MM.1S (cell line): ENCODE measurements around the gene TENT4B.

ENCODE experiments used
- DNase-seq: peaks from one replicate; pipeline ENCODE4 v3.0.0-alpha.2; 2015
- H2AFZ ChIP-seq: fragments of 300-600 bp; sonication (generic); 2 replicates; pipeline ENCODE4 v1.6.0; 2016; ENCODE audit warnings: antibody characterized with exemption, low read length
- H3F3A ChIP-seq: fragments of 300-600 bp; sonication (generic); 2 replicates; pipeline ENCODE4 v1.6.1; 2016; ENCODE audit warnings: mild to moderate bottlenecking, antibody characterized with exemption, low read length, moderate library complexity, mixed read lengths; ENCODE audit not compliant: insufficient read depth
- H3K27ac ChIP-seq: fragments of 300-600 bp; sonication (generic); 2 replicates; pipeline ENCODE4 v1.5.1; 2016; ENCODE audit warnings: mild to moderate bottlenecking, low read length
- H3K27me3 ChIP-seq: fragments of 300-600 bp; sonication (generic); replicated peaks from 2 replicates; pipeline ENCODE4 v1.6.0; 2016; ENCODE audit warnings: low read length; ENCODE audit not compliant: insufficient read depth
- H3K36me3 ChIP-seq: fragments of 300-600 bp; sonication (generic); replicated peaks from 2 replicates; pipeline ENCODE4 v1.6.1; 2016; ENCODE audit warnings: mild to moderate bottlenecking, low read length, mixed read lengths; ENCODE audit not compliant: insufficient read depth
- H3K4me1 ChIP-seq: fragments of 300-600 bp; sonication (generic); 2 replicates; pipeline ENCODE4 v1.6.1; 2016; ENCODE audit warnings: low read length, mixed read lengths
- H3K4me2 ChIP-seq: fragments of 300-600 bp; sonication (generic); 2 replicates; pipeline ENCODE4 v1.6.0; 2016; ENCODE audit warnings: low read depth, low read length
- H3K4me3 ChIP-seq: fragments of 300-600 bp; sonication (generic); 2 replicates; pipeline ENCODE4 v1.5.1; 2016; ENCODE audit warnings: low read length, mixed read lengths
- H3K79me2 ChIP-seq: fragments of 300-600 bp; sonication (generic); 2 replicates; pipeline ENCODE4 v1.6.1; 2016; ENCODE audit warnings: mixed run types, low read length, mixed read lengths
- H3K9ac ChIP-seq: fragments of 300-600 bp; sonication (generic); 2 replicates; pipeline ENCODE4 v1.6.1; 2016; ENCODE audit warnings: low read length, mixed read lengths
- H3K9me2 ChIP-seq: fragments of 300-600 bp; sonication (generic); replicated peaks from 2 replicates; pipeline ENCODE4 v1.6.1; 2016; ENCODE audit warnings: mild to moderate bottlenecking, low read length, mixed read lengths; ENCODE audit not compliant: insufficient read depth
- H3K9me3 ChIP-seq: fragments of 300-600 bp; sonication (generic); replicated peaks from 2 replicates; pipeline ENCODE4 v1.6.1; 2016; ENCODE audit warnings: mild to moderate bottlenecking, low read length, mixed read lengths; ENCODE audit not compliant: insufficient read depth
- H4K20me1 ChIP-seq: fragments of 300-600 bp; sonication (generic); 2 replicates; pipeline ENCODE4 v1.6.1; 2016; ENCODE audit warnings: mild to moderate bottlenecking, low read length, moderate library complexity, mixed read lengths; ENCODE audit not compliant: insufficient read depth
- CTCF ChIP-seq: fragments of 300-600 bp; sonication (generic); IDR thresholded peaks from 2 replicates; pipeline ENCODE4 v1.5.1; 2016; ENCODE audit warnings: antibody characterized with exemption, low read length, mixed read lengths
- EZH2 ChIP-seq: fragments of 300-600 bp; sonication (generic); optimal IDR thresholded peaks from 2 replicates; pipeline ENCODE3; 2017; ENCODE audit warnings: low read depth, mild to moderate bottlenecking, antibody characterized with exemption, low read length, mixed read lengths
- EZH2phosphoT487 ChIP-seq: fragments of 300-600 bp; sonication (generic); IDR thresholded peaks from 2 replicates; pipeline ENCODE4 v1.6.1; 2018; ENCODE audit warnings: antibody characterized with exemption, low read length

The TENT4B gene

GRCh38 chr16:50254072-50254471 is 101.0 kb downstream of the TENT4B start:
- Histone ChIP-seq H3K79me2 (no peaks in the 10 kb centered on the region), H3F3A (no peaks in the 10 kb centered on the region), H3K4me2 (no peak overlapping the region), H3K36me3 (no peaks in the 10 kb centered on the region), H3K27me3 (no peaks in the 10 kb centered on the region), H2AFZ (no peak overlapping the region), H3K9me2 (no peaks in the 10 kb centered on the region), H3K27ac (no peak overlapping the region), H3K4me1 (no peaks in the 10 kb centered on the region), H3K9me3 (no peaks in the 10 kb centered on the region), H4K20me1 (no peaks in the 10 kb centered on the region), H3K4me3 (no peak overlapping the region), H3K9ac (no peak overlapping the region)
- no peak for TF ChIP-seq CTCF
- TF ChIP-seq EZH2phosphoT487, result no peak
- TF ChIP-seq EZH2, result no peak
- DNase-seq, result no peak

- Histone ChIP-seq H4K20me1 (no peaks in the 10 kb centered on the region), H3K27ac (no peak overlapping the region), H3K9me2 (no peaks in the 10 kb centered on the region), H2AFZ (no peak overlapping the region), H3K9me3 (no peaks in the 10 kb centered on the region), H3K79me2 (no peaks in the 10 kb centered on the region), H3K4me2 (no peak overlapping the region), H3K4me1 (no peaks in the 10 kb centered on the region), H3K9ac (no peak overlapping the region), H3K36me3 (no peaks in the 10 kb centered on the region), H3K27me3 (no peaks in the 10 kb centered on the region), H3K4me3 (no peak overlapping the region), H3F3A (no peaks in the 10 kb centered on the region)
- TF ChIP-seq EZH2phosphoT487, result no peak
- DNase-seq, result no peak
These were observed 102.4 kb downstream of the TENT4B start for GRCh38 chr16:50255538-50255937.

- H3K27ac ChIP-seq, result no peak overlapping the region
- no peak overlapping the region for H2AFZ ChIP-seq
- H3K36me3 ChIP-seq, result no peaks in the 10 kb centered on the region
- H3K79me2 ChIP-seq, result no peaks in the 10 kb centered on the region
- no peaks in the 10 kb centered on the region for H3F3A ChIP-seq
- TF ChIP-seq EZH2, result no peak
- TF ChIP-seq CTCF, result no peak
- TF ChIP-seq EZH2phosphoT487, result no peak
- no peaks in the 10 kb centered on the region for H3K27me3 ChIP-seq
- H3K4me3 ChIP-seq, result no peak overlapping the region
- H3K9me3 ChIP-seq, result no peaks in the 10 kb centered on the region
- no peak overlapping the region for H3K9ac ChIP-seq
- H3K4me2 ChIP-seq, result no peak overlapping the region
- no peaks in the 10 kb centered on the region for H3K4me1 ChIP-seq
- no peaks in the 10 kb centered on the region for H4K20me1 ChIP-seq
- H3K9me2 ChIP-seq, result no peaks in the 10 kb centered on the region
- DNase-seq, result no peak
These were observed 103.5 kb downstream of the TENT4B start for GRCh38 chr16:50256604-50257003.

GRCh38 chr16:50257876-50258275 is 104.8 kb downstream of the TENT4B start:
- H3K9me2 ChIP-seq, result no peaks in the 10 kb centered on the region
- no peaks in the 10 kb centered on the region for H4K20me1 ChIP-seq
- H3F3A ChIP-seq, result no peaks in the 10 kb centered on the region
- H3K79me2 ChIP-seq, result no peaks in the 10 kb centered on the region
- no peak for TF ChIP-seq CTCF
- no peak for TF ChIP-seq EZH2phosphoT487
- TF ChIP-seq EZH2, result no peak
- H3K27ac ChIP-seq, result no peak overlapping the region
- H3K36me3 ChIP-seq, result no peaks in the 10 kb centered on the region
- H3K4me1 ChIP-seq, result no peaks in the 10 kb centered on the region
- no peak overlapping the region for H3K9ac ChIP-seq
- no peaks in the 10 kb centered on the region for H3K27me3 ChIP-seq
- H3K9me3 ChIP-seq, result no peaks in the 10 kb centered on the region
- no peak overlapping the region for H3K4me3 ChIP-seq
- no peak overlapping the region for H3K4me2 ChIP-seq
- DNase-seq, result no peak
- H2AFZ ChIP-seq, result no peak overlapping the region
